Activated T-cell treated with anti-CD3 and anti-CD28 coated beads for 1 hour (primary cell): ENCODE results near the gene TUBB1.
A peak's percentile ranks its signal among the peaks of the same experiment; 100 is the strongest.
"Not testable (repeated sequence)": the region's sequence is repeated elsewhere in the genome, so short reads cannot be mapped to it uniquely, and the experiment has no call there.

Source experiments
- DNase-seq: peaks from one replicate; pipeline ENCODE4 v3.0.0-alpha.2; 2020; ENCODE audit warnings: low read depth

TUBB1 gene

DNA sequence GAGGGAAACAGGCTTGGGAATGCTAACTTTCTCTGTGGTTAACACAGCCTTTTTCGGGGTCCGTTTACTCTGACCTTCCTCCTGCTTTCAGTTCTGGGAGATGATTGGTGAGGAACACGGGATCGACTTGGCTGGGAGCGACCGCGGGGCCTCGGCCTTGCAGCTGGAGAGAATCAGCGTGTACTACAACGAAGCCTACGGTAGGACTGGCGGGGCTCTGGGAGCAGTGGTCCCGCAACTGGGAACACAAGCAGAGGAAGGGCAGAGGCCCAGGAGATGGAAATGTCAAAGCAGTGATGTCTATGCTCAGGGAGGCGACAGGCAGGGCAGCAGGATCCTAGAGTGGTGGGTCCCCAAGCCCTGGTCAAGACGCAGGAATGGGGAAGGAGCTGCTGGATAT, 3.5 kb downstream of the TUBB1 start:
- no peak for DNase-seq

DNA sequence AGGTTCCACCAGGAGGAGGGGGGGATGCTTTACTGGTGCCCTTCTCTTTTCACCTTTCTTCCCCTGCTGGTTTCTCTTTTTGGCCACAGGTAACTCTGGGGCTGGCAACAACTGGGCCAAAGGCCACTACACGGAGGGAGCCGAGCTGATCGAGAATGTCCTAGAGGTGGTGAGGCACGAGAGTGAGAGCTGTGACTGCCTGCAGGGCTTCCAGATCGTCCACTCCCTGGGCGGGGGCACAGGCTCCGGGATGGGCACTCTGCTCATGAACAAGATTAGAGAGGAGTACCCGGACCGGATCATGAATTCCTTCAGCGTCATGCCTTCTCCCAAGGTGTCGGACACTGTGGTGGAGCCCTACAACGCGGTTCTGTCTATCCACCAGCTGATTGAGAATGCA, 4.4 kb downstream of the TUBB1 start:
- DNase-seq = no peak

DNA sequence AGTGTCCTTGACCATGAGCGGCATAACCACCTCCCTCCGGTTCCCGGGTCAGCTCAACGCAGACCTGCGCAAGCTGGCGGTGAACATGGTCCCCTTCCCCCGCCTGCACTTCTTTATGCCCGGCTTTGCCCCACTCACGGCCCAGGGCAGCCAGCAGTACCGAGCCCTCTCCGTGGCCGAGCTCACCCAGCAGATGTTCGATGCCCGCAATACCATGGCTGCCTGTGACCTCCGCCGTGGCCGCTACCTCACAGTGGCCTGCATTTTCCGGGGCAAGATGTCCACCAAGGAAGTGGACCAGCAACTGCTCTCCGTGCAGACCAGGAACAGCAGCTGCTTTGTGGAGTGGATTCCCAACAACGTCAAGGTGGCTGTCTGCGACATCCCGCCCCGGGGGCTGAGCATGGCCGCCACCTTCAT, 4.9 kb downstream of the TUBB1 start:
- DNase-seq = no peak

DNA sequence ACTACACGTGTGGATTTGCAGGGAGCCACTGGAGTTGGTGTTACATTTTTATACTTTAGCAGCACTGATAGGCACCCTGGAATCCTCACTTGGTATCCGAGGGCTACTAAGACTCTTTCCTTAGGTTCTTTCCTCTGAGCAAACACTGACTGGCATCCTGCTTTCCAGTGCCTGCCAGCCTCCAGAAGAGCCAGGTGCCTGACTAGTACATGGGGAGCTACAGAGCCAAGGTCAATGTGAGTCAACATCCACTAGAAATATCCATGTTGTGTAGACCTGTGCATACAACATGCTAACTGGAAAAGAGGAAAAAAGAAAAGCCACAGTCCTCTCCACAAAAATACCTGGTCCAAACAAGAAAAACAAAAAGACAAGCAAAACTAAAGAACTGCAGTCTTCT, 5.9 kb downstream of the TUBB1 start:
- no peak for DNase-seq

DNA sequence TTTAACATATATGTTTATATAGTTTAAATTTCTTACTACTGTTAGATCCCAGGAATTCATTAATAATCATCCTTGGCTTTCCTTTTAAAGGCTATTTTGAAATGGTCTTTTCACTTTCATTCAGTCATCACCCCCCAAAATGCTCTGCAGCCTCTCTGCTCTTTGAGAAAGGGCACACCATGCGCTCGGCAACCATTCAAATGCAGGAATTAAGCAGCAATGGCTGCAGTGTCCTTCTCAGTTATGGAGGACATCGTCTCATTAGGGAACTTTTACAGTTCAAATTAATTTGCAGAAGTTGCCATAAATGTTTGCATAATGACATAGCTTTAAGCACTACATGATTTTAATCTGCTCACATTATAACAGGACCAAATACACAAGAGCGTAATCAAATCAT, 6.3 kb downstream of the TUBB1 start:
- DNase-seq = no peak

DNA sequence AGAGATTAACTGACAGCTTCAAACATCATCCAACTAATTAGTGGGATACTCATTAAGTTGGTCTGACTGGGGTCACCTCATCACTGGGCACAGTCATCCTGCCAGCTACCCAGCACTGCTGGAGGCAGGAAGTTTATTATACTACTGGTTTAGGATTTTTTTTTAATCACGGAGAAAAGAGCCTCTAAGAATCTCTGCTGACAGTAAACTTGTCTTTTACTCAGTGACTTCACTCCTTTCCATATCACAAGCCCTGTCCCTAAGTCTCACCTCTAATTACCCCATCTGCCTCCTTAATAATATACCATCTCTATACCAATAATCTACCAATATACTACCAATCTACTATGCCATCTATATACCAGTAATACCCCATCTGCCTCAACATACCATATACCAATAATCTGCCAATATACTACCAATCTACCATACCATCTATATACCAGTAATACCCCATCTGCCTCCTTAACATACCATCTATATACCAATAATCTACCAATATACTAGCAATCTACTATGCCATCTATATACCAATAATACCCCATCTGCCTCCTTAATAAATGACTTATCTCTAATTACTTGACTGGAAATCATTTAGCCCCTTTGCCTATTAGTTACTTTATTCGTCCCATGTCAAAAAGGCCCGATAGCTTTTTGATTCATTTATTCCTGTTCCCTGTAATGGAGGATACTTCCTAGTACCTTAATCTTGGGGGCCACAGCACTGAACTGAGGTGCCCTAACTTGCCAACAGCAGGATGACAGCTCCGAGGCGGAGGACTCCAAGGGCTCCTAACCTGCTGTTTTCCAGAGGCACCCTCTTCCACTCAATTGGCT, 7.9 kb downstream of the TUBB1 start:
- DNase-seq = no peak

DNA sequence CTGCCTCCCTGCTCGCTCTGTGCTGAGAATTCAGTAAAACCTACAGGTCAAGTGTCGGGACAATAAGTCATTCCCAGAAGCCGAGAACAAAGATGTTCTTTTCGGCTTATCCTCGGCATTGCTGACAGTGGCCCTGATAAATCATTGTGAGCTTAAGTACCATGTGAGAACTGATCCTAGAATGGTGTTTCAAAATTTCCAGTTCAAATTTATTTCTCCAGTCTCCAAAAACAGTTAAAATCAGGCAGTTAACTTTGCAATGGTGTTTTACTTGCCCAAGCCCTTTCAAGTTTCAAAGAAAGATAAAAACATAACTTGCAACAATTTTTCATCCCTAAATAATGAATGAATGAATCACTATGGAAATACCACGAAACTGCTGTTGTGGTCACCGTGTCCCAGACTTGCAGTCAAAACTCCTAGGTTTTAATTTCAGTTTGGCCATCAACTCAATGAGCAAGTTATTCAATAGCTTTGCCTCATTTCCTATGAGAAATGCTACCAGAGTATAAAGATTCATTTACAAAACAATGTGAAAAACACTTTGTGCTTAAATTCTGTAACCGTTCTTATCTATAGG, 8.6 kb downstream of the TUBB1 start:
- DNase-seq = no peak

DNA sequence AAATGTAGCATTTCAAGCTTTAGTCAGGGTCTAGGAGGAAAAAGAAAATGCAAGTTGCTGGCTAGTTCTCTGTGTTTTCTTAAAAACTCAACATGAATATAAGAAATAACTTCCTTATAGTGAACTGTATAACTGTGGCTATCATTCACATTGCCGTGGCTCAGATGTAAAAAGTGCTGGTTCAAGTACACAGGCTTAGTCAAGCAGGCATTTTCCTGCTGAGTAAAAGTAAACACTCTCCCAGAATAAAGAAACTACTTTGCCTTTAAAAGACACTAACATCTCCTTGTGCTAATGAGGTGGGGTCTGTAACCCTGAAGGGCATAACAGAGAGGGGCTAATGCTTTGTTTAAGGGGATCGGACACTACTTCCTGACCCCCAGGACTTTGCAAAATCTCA, 9.6 kb downstream of the TUBB1 start:
- DNase-seq = no peak

DNA sequence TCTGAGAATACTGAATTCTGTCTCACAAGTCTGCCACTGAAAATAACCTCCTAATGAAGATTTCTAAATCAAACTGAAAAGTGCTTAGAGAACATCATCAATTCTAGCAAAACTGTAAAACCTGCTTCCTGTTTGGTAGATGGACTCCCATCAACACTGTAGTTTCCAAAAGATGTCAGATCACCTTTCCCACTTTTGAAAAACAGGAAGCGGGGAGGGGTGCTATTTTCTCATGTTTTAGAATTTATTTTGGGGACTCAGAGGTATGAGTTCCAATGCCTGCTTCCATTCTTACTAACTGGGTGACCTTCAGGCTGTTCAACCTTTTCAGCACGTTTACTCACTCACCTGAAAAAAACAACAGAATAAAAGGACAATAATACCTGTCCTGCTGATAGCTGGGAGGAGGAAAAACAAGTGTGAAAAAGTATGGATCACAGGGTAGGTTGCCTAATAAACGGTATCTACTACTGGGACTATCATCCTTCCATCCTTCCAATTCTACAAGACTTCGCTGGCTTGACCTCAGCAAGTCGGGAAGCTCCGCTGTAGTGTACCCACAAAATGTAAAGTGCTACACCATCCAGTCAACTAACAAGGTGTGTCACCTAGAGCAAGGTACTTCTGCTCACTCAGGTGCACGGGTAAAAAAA, 11.8 kb downstream of the TUBB1 start:
- DNase-seq = no peak

DNA sequence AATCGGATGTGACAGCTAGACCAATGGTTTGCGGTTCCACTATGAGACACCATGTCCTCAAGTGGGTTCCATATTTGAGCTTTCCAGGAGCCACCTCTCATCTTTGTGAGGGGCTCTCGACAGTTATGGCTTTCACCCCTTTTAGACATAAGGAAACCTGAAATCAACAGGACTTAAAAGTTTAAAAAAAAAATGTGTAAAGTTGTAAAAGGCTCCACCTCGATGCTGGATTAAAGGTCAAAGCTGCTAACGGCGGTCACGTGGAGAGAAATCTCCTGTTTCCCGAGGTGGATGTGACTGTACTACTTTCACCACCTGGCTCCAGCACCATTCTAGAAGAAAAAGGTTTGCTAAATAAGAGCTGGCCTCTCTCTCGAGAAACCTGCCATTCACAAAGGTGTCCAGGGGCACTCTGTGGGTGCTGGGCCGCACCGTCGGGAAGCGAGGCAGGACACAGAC, 12.4 kb downstream of the TUBB1 start:
- no peak for DNase-seq

DNA sequence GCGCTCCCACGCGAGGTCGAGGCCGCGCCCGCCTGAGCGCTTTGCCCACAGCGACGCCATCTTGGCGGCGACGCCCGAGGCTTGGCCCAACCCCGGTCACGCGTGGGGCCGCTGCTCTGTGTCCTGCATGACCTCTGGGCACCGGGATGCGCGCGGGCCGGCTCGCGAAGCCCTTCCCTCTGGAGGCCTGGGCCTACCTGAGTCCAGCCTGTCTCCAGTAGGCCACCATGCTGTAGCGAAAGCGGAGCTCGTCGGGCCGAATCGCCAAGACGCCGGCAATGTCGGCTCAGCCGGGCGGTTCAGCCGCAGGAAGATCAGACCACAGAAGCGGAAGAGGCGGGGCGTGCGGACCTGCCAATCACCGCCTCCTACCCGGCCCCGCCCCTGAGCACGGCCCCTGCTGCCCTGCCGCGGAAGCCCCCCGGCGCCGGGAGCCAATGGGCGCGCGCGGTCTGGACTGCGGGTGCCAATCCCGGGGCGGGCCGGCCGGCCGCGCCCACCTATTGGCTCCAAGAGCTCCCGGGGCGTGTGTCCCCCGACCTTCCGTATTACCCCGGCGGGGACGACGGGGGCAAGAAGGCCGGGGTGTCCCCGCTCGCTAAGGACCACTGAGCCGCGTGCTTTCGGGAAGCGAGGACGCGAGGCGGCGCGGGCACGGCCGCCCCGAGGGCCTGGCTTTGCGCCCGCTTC, 12.9 kb downstream of the TUBB1 start, which contains the start of gene ATP5F1E:
TSS of gene ATP5F1E (minus strand) at position 313 of the 690 bp plus-strand sequence. CDS start at position 229, 84 bp downstream.
- DNase-seq = peak; percentile 95

DNA sequence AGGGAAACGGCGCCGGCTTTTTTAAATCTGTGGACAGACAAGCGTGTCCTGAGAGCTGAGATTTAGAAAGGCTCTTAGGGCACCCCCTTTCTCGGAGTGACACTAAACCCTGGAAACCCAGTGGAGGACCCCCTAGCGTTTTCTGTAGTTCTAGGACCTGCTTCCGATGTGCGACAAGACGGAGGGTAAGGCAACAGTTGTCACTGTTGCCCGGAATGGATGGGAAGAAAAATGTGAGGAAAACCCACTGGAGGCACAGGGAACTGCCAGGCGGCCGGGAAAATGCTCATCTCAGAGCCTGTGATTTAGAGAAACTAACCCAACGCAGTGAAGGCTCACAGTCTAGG, 13.5 kb downstream of the TUBB1 start:
- DNase-seq = no peak

DNA sequence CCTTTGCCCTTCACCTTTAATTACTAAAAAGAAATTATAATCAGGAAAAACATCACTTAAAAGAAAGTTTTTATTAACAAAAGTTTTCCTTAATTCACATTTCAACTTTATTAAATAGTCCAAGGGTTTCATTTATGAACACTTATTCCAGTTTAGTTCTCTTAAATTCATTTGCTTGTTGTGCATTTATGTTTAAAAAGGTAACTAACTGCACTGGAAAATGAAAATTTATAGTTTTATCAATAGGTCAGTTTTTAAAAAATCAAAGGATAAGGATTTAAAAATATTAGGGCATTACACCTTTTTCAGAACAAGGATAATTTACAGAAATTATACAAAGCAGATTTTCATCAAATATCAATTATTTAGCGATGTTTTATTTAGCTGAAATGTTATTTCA, 13.9 kb downstream of the TUBB1 start:
- DNase-seq = no peak

DNA sequence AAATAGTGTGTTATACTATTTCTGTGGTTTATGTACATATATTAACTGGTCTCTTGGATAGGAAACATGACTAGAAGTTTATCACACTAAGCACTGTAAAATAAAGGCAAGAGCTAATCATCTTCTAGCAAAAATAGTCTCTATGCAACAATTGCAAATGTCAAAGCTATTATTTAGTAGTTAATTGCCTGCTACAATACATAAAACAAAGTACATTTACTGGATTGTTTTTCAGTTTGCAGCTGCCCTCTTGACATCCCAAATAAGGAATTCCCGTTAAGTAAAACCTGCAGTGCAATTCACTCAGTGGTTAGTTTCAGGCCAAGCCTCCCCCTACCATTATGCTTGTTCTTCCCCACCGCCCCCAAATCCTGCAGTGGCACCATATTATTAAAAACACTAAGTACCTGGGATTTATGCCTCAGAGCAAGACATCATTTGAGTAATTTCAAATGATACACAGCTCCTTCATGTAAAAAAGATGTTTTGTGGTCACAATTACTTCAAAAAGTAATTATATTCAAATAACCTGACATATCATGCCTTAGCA, 14.5 kb downstream of the TUBB1 start:
- DNase-seq = no peak

DNA sequence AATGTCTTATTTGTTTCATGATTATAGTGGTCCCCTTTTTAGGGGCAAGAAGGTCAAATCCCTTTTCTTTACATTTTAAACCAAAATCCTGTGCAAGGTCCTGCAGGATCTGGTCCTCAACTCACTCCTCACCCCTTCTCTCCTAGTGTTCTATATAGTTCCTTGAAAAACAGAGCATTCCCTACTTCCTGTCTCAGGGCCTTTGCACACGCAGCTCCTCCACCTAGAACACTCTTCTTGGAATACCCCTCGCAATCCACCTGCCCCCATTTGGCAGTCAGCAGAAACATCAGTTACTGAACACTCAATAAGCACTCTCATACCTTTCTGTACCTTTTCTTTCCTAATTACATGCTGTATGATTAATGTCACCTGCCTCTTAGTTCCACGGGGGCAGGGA, 16.2 kb downstream of the TUBB1 start:
- no peak for DNase-seq

DNA sequence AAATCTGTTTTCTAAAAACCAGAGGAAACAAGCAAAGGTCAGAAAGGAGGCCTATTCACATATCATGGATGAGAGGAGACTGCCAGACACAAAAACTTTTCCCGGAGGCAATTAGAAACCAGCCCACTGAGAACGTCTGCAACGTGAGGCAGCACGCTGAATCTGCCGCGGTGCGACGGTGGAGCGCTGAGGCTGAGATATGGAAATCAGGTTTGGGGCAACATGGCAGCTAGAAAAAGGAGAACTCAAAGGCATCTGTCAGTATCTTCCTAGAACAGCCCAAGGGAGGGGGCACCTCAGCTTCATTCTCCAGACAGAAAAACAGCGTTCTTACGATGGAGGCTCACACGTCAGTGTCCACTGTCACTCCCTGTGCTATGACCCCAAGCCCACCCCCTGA, 18.2 kb downstream of the TUBB1 start:
- no peak for DNase-seq

DNA sequence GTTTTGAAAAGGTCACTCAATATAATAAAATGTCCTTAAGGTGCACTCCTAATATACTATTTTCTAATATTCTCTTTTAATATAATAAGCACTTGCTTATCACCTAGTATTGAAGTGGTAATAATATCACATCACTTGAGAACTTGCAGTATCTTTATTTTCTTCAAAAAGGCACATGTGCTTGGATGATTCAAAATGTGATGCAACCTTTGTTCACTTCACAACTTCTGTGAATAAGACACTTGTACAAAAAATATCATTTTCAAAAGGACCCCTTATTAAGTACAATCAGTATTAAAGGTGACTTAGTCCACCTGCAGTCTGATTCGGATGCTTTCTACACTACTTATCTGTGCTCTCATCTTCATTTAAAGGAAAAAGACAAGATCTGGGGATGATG, 20.0 kb downstream of the TUBB1 start:
- no peak for DNase-seq

DNA sequence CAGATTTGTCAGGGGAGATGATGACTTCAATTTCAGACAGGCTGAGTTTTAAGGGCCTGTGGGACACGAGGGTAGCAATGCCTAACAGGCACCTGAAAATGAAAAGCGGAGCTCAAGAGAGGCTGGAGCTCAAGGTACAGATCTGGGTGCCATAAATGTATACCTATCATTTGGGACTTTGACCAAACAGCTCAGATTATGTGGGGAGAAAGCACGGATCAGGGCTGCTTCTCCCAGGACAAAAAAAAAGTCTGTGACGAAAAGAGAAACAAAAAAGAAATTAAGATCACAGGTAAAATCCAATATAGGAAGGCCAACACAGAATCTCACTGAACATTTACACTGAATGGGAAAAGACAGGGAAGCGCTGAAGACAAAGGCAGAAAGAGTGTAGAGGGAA, 21.4 kb downstream of the TUBB1 start:
- DNase-seq = no peak

DNA sequence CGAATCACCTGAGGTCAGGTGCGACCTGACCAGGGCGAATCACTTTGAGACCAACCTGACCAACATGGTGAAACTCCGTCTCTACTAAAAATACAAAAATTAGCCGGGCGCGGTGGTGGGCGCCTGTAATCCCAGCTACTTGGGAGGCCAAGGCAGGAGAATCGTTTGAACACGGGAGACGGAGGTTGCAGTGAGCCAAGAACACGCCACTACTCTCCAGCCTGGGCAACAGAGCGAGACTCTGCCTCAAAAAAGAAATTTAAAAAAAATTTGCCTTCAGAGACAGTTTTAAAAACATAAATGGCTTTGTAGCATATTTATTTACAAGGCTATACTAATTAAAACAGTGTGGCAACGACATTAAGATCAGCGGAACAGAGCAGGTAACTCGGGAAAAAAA, 22.3 kb downstream of the TUBB1 start:
- DNase-seq = not testable (repeated sequence)

DNA sequence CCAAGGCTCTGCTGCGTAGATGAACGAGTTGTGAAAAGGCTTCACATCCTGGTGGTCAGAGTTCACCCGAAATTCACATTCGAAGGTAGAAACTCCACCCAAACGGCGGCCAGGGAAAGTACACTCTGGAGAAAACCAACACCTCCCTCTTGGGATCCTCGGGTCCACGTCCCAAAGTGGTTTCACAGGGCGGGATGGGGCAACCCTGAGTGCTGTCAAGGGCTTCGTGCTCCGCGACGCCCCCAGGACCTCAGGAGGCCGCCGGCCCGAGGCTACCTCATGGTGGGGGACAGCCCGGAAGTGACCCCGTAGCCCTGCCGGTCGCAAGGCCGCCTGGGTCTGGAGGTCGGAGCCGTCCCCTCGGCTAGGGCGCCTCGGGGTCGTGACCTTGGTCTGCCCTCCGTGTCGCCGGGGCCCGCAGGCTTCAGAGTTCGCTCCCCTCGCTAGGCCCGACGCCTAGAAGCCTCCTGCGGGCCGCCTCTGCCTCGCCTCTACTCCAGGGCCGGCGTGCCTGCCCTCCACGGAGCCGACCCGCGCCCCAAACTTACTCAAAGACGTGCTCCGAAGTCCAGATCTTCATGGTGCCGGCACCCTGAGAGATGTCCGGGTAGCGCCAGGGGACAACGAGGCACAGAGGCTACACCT, 23.0 kb downstream of the TUBB1 start, which contains the start of gene PRELID3B:
TSS of gene PRELID3B (minus strand) at position 636 of the 645 bp plus-strand sequence. CDS start at position 580, 56 bp downstream.
- no peak for DNase-seq

DNA sequence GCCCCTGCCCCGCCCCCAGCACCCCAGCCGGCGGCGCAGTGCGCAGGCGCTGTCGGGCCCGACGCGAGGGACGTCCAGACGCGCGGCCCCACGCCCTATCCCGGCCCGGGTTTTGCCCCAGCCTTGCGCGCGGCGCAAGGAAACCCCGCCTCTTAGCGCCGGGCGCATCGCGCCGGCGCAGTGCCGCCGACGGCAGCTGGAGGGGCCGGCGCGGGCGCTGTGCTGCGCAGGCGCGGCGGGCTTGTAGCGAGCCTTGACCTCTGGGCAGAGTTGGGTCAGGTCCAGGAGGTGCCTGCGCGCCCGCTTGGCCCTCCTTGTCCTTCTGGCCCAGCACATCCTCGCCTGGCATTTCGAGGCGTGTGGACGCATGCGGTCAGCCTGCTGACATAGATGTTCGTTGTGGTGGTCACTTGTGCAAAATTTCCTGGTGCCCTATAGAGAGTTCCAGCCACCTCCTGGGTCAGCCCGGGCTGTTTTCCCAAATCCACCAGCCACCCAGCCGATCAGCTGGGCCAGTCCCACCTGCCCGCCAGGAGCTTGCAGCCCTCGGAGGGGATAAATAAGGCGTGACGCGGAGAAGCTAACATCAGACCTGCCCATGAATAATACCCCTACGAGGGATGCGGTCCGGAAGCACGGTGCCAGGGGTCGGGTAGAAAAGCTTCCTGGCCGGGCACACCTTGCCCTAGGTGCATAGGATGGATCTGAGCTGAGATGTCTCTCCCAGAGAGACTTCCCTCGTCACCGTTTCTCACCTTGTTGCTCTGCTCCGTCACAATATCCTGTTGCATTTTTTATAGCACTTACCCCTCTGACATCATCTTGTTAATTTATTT, 23.8 kb downstream of the TUBB1 start:
- DNase-seq = peak; percentile 92
